ENCODE measurements around the gene CPED1.

The CPED1 gene

DNA sequence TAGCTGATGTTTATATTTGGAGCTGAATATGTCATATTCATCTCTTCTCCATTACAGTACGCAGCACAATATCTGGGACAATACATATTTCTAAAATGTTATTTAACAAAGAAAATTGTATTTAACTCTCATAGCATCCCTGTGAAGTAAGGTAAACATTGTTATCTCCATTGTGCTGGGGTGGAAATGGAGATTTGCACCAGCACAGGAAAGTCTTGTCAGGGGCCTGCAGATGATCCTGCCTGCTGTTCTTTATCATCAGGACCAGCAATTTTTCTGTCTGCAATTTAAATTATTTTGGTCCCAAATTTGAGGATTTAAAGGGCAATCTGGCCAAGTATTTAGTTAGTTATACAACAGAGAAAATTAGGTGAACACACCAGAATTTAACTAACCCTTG lies 144.4 kb downstream of the CPED1 start:
- CTCF ChIA-PET = interaction anchor here (1.4 kb wide), 1 partner anchor 147 kb away, joined by 3 read pairs; no protein-coding TSS in a partner anchor
- no peak overlapping the region for H3K4me3 ChIP-seq (ENCODE audit: low read depth, low read length)

DNA sequence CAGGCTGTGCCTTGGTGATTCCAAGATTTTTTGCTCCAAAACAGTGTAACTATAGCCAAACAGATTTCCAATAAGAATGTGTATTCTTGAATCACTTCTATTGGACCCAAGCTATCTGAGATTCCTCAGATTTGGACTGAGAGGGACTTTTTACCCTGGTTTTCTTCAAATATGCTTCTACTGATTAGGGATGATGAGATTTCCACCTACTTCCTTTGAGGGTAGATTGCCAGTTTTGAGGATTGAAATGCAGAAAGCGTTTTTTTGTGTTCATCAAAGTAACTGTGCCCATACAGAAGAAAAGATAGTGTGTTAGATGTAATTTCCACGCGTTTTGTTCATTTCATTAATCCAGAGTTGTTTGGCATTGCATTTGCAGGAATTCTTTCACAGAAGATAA lies 144.9 kb downstream of the CPED1 start:
- TF ChIP-seq, protein P1, sequence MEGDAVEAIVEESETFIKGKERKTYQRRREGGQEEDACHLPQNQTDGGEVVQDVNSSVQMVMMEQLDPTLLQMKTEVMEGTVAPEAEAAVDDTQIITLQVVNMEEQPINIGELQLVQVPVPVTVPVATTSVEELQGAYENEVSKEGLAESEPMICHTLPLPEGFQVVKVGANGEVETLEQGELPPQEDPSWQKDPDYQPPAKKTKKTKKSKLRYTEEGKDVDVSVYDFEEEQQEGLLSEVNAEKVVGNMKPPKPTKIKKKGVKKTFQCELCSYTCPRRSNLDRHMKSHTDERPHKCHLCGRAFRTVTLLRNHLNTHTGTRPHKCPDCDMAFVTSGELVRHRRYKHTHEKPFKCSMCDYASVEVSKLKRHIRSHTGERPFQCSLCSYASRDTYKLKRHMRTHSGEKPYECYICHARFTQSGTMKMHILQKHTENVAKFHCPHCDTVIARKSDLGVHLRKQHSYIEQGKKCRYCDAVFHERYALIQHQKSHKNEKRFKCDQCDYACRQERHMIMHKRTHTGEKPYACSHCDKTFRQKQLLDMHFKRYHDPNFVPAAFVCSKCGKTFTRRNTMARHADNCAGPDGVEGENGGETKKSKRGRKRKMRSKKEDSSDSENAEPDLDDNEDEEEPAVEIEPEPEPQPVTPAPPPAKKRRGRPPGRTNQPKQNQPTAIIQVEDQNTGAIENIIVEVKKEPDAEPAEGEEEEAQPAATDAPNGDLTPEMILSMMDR (IDR thresholded peaks at IDR 0.05; ENCODE audit: insufficient read depth, low read length, missing control alignments) = no peak
- CTCF ChIA-PET = interaction anchor here (1.4 kb wide), 1 partner anchor 148 kb away, joined by 3 read pairs; no protein-coding TSS in a partner anchor
- H3K4me3 ChIP-seq (ENCODE audit: low read depth, low read length) = no peak overlapping the region
- no peak for DNase-seq (ENCODE audit: low read depth, low spot score)
- POLR2A ChIA-PET = no interaction called here

More for the DNA sequence above, 144.4 kb downstream of the CPED1 start:
- POLR2A ChIA-PET = no interaction called here
- no peak for DNase-seq (ENCODE audit: low read depth, low spot score)
- TF ChIP-seq, protein P1 (IDR thresholded peaks at IDR 0.05; ENCODE audit: insufficient read depth, low read length, missing control alignments) = no peak

GRCh38 chr7:121137580-121137979 lies 149.1 kb downstream of the CPED1 start:
- ChIA-PET CTCF (interaction anchor here (0.7 kb wide), 1 partner anchor 199 kb away, joined by 3 read pairs; no protein-coding TSS in a partner anchor), POLR2A (no interaction called here)
- H3K4me3 ChIP-seq (ENCODE audit: low read depth, low read length) = no peak overlapping the region
- TF ChIP-seq, protein P1 (IDR thresholded peaks at IDR 0.05; ENCODE audit: insufficient read depth, low read length, missing control alignments) = no peak
- DNase-seq (ENCODE audit: low read depth, low spot score) = no peak

DNA sequence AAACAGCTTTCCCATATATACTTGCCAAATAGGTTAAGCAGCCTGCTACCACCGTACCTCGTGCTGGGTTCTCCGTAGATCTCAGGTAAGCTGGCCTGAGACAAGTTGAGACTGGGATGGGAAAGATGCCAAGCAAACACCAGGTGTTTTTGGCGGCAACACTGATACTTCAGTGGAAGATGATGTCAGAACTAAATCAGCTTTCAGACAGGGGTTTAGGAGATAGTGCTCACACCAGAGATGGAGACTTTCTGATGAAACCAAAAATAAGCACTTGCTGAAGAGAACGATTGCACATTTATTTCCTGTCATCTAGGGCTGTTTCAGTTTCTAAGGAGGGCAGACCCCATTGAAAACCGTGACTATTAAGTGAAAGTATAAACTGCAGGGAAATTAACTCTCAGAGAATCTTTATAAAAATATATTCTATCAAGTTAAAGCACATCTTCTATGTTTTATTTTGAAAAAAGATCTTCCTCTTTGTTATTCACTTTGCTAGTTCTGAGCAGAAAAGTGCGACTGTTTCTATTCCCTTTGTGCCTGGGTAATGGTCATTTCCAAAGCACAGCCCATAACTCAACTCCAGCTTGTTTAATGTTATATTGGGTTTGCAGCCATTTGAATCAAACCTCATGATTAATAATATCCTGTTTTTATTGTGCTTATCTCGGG lies 149.9 kb downstream of the CPED1 start:
- TF ChIP-seq, protein P1 (IDR thresholded peaks at IDR 0.05; ENCODE audit: insufficient read depth, low read length, missing control alignments) = no peak
- no peak for DNase-seq (ENCODE audit: low read depth, low spot score)
- CTCF ChIA-PET = interaction anchor here (0.7 kb wide), 1 partner anchor 198 kb away, joined by 3 read pairs; no protein-coding TSS in a partner anchor

DNA sequence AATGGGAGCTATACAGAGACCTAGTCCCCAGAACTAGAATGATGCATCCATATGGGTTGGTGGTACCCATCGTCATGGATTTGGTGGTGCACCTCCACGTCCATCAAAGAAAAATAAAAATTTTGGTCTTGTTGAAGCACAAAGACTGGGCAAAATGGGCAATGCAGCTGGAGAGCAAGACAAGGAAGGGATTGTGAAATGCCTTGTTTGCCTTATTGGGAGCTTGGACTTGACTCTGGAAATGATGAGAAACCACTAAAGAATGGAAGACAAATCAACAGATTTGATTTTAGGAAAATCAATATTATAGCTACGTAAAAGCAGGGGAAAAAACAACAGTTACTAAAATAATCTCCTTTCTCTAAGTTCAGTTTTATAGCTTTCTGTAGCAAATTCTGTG lies 150.9 kb downstream of the CPED1 start:
- POLR2A ChIA-PET = interaction anchor here (0.7 kb wide), 1 partner anchor 24 kb away, joined by 3 read pairs; no protein-coding TSS in a partner anchor
- no peak overlapping the region for H3K4me3 ChIP-seq (ENCODE audit: low read depth, low read length)
- TF ChIP-seq, protein P1 (IDR thresholded peaks at IDR 0.05; ENCODE audit: insufficient read depth, low read length, missing control alignments) = no peak
- DNase-seq (ENCODE audit: low read depth, low spot score) = no peak
- CTCF ChIA-PET = no interaction called here

More for the DNA sequence above, 149.9 kb downstream of the CPED1 start:
- H3K4me3 ChIP-seq (ENCODE audit: low read depth, low read length) = no peak overlapping the region
- POLR2A ChIA-PET = no interaction called here

- ChIA-PET CTCF (no interaction called here), POLR2A (no interaction called here)
- TF ChIP-seq, protein P1 (IDR thresholded peaks at IDR 0.05; ENCODE audit: insufficient read depth, low read length, missing control alignments) = no peak
- no peak overlapping the region for H3K4me3 ChIP-seq (ENCODE audit: low read depth, low read length)
- no peak for DNase-seq (ENCODE audit: low read depth, low spot score)
These were observed 152.3 kb downstream of the CPED1 start for GRCh38 chr7:121140790-121141189.

Measured in AG04449 (cell line).